ENCODE results near the gene SPDYE2B. TPM values are rescaled to one million over a fixed set of nuclear protein-coding genes. Genes with fewer than 3 reads are reported as not detected.
A peak's percentile ranks its signal among the peaks of the same experiment; 100 is the strongest.
"Not testable (repeated sequence)": the region's sequence is repeated elsewhere in the genome, so short reads cannot be mapped to it uniquely, and the experiment has no call there.

Gene SPDYE2B
- total and polyA plus RNA-seq, 7 donors, result not detected

- H3K4me1 ChIP-seq; H3K9me3 ChIP-seq; intact Hi-C loops (cut with DNase I); H3K36me3 ChIP-seq; H3K27me3 ChIP-seq: not testable (repeated sequence)
- TF ChIP-seq POLR2AphosphoS5 (IDR thresholded peaks at IDR 0.05), result peak in 1 of 4 donors; percentile 38
- peak; percentile 81 for DNase-seq
- peak within 1 kb of the TSS in 3 of 4 donors; percentile 64 to 74 (median 70) for H3K27ac ChIP-seq
- WGBS, 2 donors, result 0% methylated on average over 19 to 29 of the region's 62 CpGs
- H3K4me3 ChIP-seq, result peak within 1 kb of the TSS; percentile 38 to 56 (median 46)
Measured at GRCh38 chr7:102616507-102617125, 33.5 kb upstream of the SPDYE2B start, which contains the start of gene RASA4. Gene RASA4, minus strand, starts transcription at chr7:102616756. Its CDS starts 67 bp downstream, at chr7:102616689.

- H3K36me3 ChIP-seq; H3K27me3 ChIP-seq; H3K27ac ChIP-seq; intact Hi-C loops (cut with DNase I); H3K4me3 ChIP-seq; H3K4me1 ChIP-seq; H3K9me3 ChIP-seq: not testable (repeated sequence)
- WGBS, 2 donors, result 84 to 91% methylated on average over 3 to 5 of the region's 8 CpGs
- DNase-seq, result peak; percentile 32
Measured at GRCh38 chr7:102618122-102618521, 32.0 kb upstream of the SPDYE2B start.

- H3K27me3 ChIP-seq; intact Hi-C loops (cut with DNase I): not testable (repeated sequence)
Measured at GRCh38 chr7:102627271-102627904, 22.7 kb upstream of the SPDYE2B start.

GRCh38 chr7:102630622-102631021, 19.5 kb upstream of the SPDYE2B start:
- H3K4me3 ChIP-seq; H3K9me3 ChIP-seq; H3K4me1 ChIP-seq; H3K27me3 ChIP-seq; H3K27ac ChIP-seq; H3K36me3 ChIP-seq; intact Hi-C loops (cut with DNase I): not testable (repeated sequence)
- WGBS, 2 donors, result 74 to 80% methylated on average over 6 of the region's 9 CpGs
- peak; percentile 33 for DNase-seq

More at GRCh38 chr7:102627271-102627904, 22.7 kb upstream of the SPDYE2B start:
- DNase-seq, H3K36me3 ChIP-seq, H3K4me1 ChIP-seq, H3K27ac ChIP-seq, H3K4me3 ChIP-seq, H3K9me3 ChIP-seq: not testable (repeated sequence)
- no CpG with 5 or more reads among the region's 8 CpGs for WGBS, 2 donors

- intact Hi-C loops (cut with DNase I); H3K4me3 ChIP-seq; H3K27ac ChIP-seq; H3K36me3 ChIP-seq; H3K4me1 ChIP-seq; H3K27me3 ChIP-seq; H3K9me3 ChIP-seq: not testable (repeated sequence)
- whole genome bisulfite sequencing, 2 donors, result 77 to 82% methylated on average over 2 of the region's 6 CpGs
- peak; percentile 34 for DNase-seq
Measured at GRCh38 chr7:102634299-102634698, 15.8 kb upstream of the SPDYE2B start.

GRCh38 chr7:102635354-102635753, 14.8 kb upstream of the SPDYE2B start:
- H3K27ac ChIP-seq; H3K36me3 ChIP-seq; H3K4me1 ChIP-seq; DNase-seq; H3K4me3 ChIP-seq; H3K27me3 ChIP-seq; intact Hi-C loops (cut with DNase I); H3K9me3 ChIP-seq: not testable (repeated sequence)
- 89% methylated on average over 3 of the region's 5 CpGs; no CpG with 5 or more reads in 1 of the 2 donors for WGBS, 2 donors

- DNase-seq, result peak; percentile 14
- 93 to 95% methylated on average over 7 to 9 of the region's 13 CpGs for WGBS, 2 donors
- not testable (repeated sequence) for H3K9me3 ChIP-seq
Measured at GRCh38 chr7:102636956-102637355, 13.2 kb upstream of the SPDYE2B start.

GRCh38 chr7:102638848-102639247, 11.3 kb upstream of the SPDYE2B start:
- H3K36me3 ChIP-seq; H3K27me3 ChIP-seq; H3K4me1 ChIP-seq; intact Hi-C loops (cut with DNase I); H3K9me3 ChIP-seq; H3K27ac ChIP-seq; H3K4me3 ChIP-seq: not testable (repeated sequence)
- peak; percentile 62 for DNase-seq
- 92 to 96% methylated on average over 7 to 8 of the region's 11 CpGs for WGBS, 2 donors

More at GRCh38 chr7:102636956-102637355, 13.2 kb upstream of the SPDYE2B start:
- H3K27me3 ChIP-seq; H3K36me3 ChIP-seq; intact Hi-C loops (cut with DNase I); H3K4me3 ChIP-seq; H3K4me1 ChIP-seq; H3K27ac ChIP-seq: not testable (repeated sequence)

GRCh38 chr7:102642691-102643090, 7.4 kb upstream of the SPDYE2B start, which contains the start of gene UPK3BL1:
Gene UPK3BL1, minus strand, starts transcription at chr7:102642791. Its CDS starts 50 bp downstream, at chr7:102642741.
- H3K27me3 ChIP-seq; H3K4me3 ChIP-seq; H3K27ac ChIP-seq; H3K36me3 ChIP-seq; H3K9me3 ChIP-seq; intact Hi-C loops (cut with DNase I); DNase-seq; H3K4me1 ChIP-seq: not testable (repeated sequence)
- WGBS, 2 donors, result no CpG with 5 or more reads among the region's 9 CpGs

- H3K27ac ChIP-seq; H3K9me3 ChIP-seq; H3K4me3 ChIP-seq; DNase-seq; intact Hi-C loops (cut with DNase I); H3K27me3 ChIP-seq; H3K4me1 ChIP-seq; H3K36me3 ChIP-seq: not testable (repeated sequence)
- no CpG with 5 or more reads among the region's 1 CpG for WGBS, 2 donors
Measured at GRCh38 chr7:102643404-102643803, 6.7 kb upstream of the SPDYE2B start.

- peak; percentile 44 for DNase-seq
- H3K4me1 ChIP-seq; H3K4me3 ChIP-seq; H3K36me3 ChIP-seq; H3K27ac ChIP-seq; H3K9me3 ChIP-seq; intact Hi-C loops (cut with DNase I); H3K27me3 ChIP-seq: not testable (repeated sequence)
- 96 to 99% methylated on average over 5 of the region's 7 CpGs for WGBS, 2 donors
Measured at GRCh38 chr7:102647813-102648212, 2.3 kb upstream of the SPDYE2B start.

- WGBS, 2 donors, result 77 to 80% methylated on average over 4 of the region's 11 CpGs
- intact Hi-C loops (cut with DNase I), result not testable (repeated sequence)
Measured at GRCh38 chr7:102664765-102665164, 14.6 kb downstream of the SPDYE2B start.

GRCh38 chr7:102666850-102667249, 16.7 kb downstream of the SPDYE2B start:
- H3K9me3 ChIP-seq; H3K4me3 ChIP-seq; H3K36me3 ChIP-seq; intact Hi-C loops (cut with DNase I); H3K27me3 ChIP-seq; H3K4me1 ChIP-seq; DNase-seq; H3K27ac ChIP-seq: not testable (repeated sequence)
- WGBS, 2 donors, result no CpG with 5 or more reads among the region's 16 CpGs

More at GRCh38 chr7:102664765-102665164, 14.6 kb downstream of the SPDYE2B start:
- H3K36me3 ChIP-seq, H3K4me1 ChIP-seq, H3K27me3 ChIP-seq, H3K4me3 ChIP-seq, H3K27ac ChIP-seq, H3K9me3 ChIP-seq: not testable (repeated sequence)
- peak; percentile 24 for DNase-seq

Data from sigmoid colon (tissue), 7 donors.